GM23248 (cell line): ENCODE data around the gene THYN1. TPM values are rescaled to one million over a fixed set of nuclear protein-coding genes. Genes with fewer than 3 reads are reported as not detected.

Experiments used
- DNase-seq: peaks from one replicate; pipeline ENCODE4 v3.0.0-alpha.2; 2015
- H2AFZ ChIP-seq: fragments of 200-600 bp; sonication (generic); 2 replicates; pipeline ENCODE4 v1.6.1; 2016; ENCODE audit warnings: antibody characterized with exemption
- H3F3A ChIP-seq: fragments of 200-600 bp; sonication (generic); 2 replicates; pipeline ENCODE4 v1.6.1; 2016; ENCODE audit warnings: mild to moderate bottlenecking, antibody characterized with exemption, mixed run types; ENCODE audit not compliant: insufficient read depth
- H3K27ac ChIP-seq: fragments of 200-600 bp; sonication (generic); 2 replicates; pipeline ENCODE4 v1.5.1; 2016; ENCODE audit warnings: mild to moderate bottlenecking
- H3K27me3 ChIP-seq: fragments of 200-600 bp; sonication (generic); replicated peaks from 2 replicates; pipeline ENCODE4 v1.6.1; 2016; ENCODE audit warnings: mild to moderate bottlenecking; ENCODE audit not compliant: insufficient read depth
- H3K36me3 ChIP-seq: fragments of 200-600 bp; sonication (generic); 2 replicates; pipeline ENCODE4 v1.6.1; 2016; ENCODE audit warnings: low read depth, mild to moderate bottlenecking
- H3K4me1 ChIP-seq: fragments of 200-600 bp; sonication (generic); 2 replicates; pipeline ENCODE4 v1.6.1; 2016; ENCODE audit warnings: mild to moderate bottlenecking; ENCODE audit not compliant: insufficient read depth
- H3K4me2 ChIP-seq: fragments of 200-600 bp; sonication (generic); one replicate; pipeline ENCODE4 v1.6.1; 2016; ENCODE audit warnings: mild to moderate bottlenecking; ENCODE audit not compliant: unreplicated experiment
- H3K4me3 ChIP-seq: fragments of 200-600 bp; sonication (generic); 2 replicates; pipeline ENCODE4 v1.5.1; 2016; ENCODE audit warnings: mild to moderate bottlenecking
- H3K79me2 ChIP-seq: fragments of 200-600 bp; sonication (generic); 2 replicates; pipeline ENCODE4 v1.6.1; 2016; ENCODE audit warnings: mild to moderate bottlenecking; ENCODE audit not compliant: insufficient read depth
- H3K9ac ChIP-seq: fragments of 200-600 bp; sonication (generic); 2 replicates; pipeline ENCODE4 v1.6.1; 2016; ENCODE audit warnings: mild to moderate bottlenecking
- H3K9me2 ChIP-seq: fragments of 200-600 bp; sonication (generic); 2 replicates; pipeline ENCODE4 v1.6.1; 2016; ENCODE audit warnings: mixed run types, mild to moderate bottlenecking, moderate library complexity; ENCODE audit not compliant: insufficient read depth
- H3K9me3 ChIP-seq: fragments of 200-600 bp; sonication (generic); one replicate; pipeline ENCODE4 v1.6.1; 2017; ENCODE audit warnings: low read depth
- H4K20me1 ChIP-seq: fragments of 200-600 bp; sonication (generic); 2 replicates; pipeline ENCODE4 v1.6.0; 2016; ENCODE audit not compliant: insufficient read depth
- EZH2 ChIP-seq: fragments of 200-600 bp; sonication (generic); IDR thresholded peaks from 2 replicates; pipeline ENCODE4 v1.6.1; 2018; ENCODE audit warnings: antibody characterized with exemption, mild to moderate bottlenecking; ENCODE audit not compliant: insufficient read depth, poor library complexity, severe bottlenecking
- EZH2phosphoT487 ChIP-seq: fragments of 200-600 bp; sonication (generic); IDR thresholded peaks from 2 replicates; pipeline ENCODE4 v1.6.1; 2018; ENCODE audit warnings: antibody characterized with exemption, moderate library complexity, mild to moderate bottlenecking, low read depth; ENCODE audit not compliant: insufficient read depth
- WGBS, 2 experiments: methylation state at CpG; one replicate each; pipeline ENCODE4 v1.1.6; 2015 to 2017; ENCODE audit warnings: low lambda C conversion rate in 2 of 2, low coverage in 1 of 2; ENCODE audit errors: missing lambda C conversion rate in 2 of 2; 5-methylcytosine and 5-hydroxymethylcytosine counted together
- in situ Hi-C: fragments of 300-500 bp; cut with MboI; formaldehyde crosslinking; loops from 2 replicates; pipeline ENCODE4 v1.15.0; 2020
- polyA plus RNA-seq: library from polyadenylated mRNA; unstranded; fragments of >200 nt; fragmentation: Nextera tagmentation; extraction: Ambion mirVana; gene quantifications from 2 replicates; pipeline ENCODE4 v1.2.1, GENCODE V29; 2016
- total RNA-seq: library from RNA; depleted of rRNA; stranded (reverse); fragments of >200 nt; shearing (Covaris generic); gene quantifications from 2 replicates; pipeline ENCODE4 v1.2.3, GENCODE V29; 2014

Gene THYN1
- total and polyA plus RNA-seq, 2 experiments from 2014 or later, result 25.6 to 49.8 TPM

DNA sequence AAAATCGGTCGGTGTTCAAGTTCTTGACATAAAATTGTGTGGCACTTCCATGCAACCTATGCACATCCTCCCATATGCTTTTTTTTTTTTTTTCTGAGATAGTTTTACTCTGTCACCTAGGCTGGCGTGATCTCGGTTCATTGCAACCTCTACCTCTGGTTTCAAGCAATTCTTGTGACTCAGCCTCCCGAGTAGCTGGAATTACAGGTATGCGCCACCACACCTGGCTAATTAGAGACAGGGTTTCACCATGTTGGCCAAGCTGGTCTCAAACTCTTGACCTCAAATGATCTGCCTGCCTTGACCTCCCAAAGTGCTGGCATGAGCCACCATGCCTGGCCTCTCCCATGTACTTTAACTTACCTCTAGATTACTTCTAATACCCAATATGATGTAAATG lies 38.0 kb upstream of the THYN1 start:
- H3K9me2 ChIP-seq, result no peaks in the 10 kb centered on the region
- TF ChIP-seq EZH2 (no peak), EZH2phosphoT487 (no peak)
- H3K36me3 ChIP-seq, result no peaks in the 10 kb centered on the region
- no peak overlapping the region for H2AFZ ChIP-seq
- no peak overlapping the region for H3K4me3 ChIP-seq
- no peaks in the 10 kb centered on the region for H3K9me3 ChIP-seq
- no peaks in the 10 kb centered on the region for H3K4me1 ChIP-seq
- no peaks in the 10 kb centered on the region for H3K79me2 ChIP-seq
- peaks cover 21% of the 10 kb centered on the region; the same call in 1 of the 2 replicates for H3K27me3 ChIP-seq
- H4K20me1 ChIP-seq, result no peaks in the 10 kb centered on the region
- H3F3A ChIP-seq, result no peaks in the 10 kb centered on the region
- no peak for DNase-seq
- in situ Hi-C loops, result no loop called here
- WGBS, 2 experiments, result 36 to 44% methylated on average over 6 of the region's 6 CpGs
- H3K9ac ChIP-seq, result no peak overlapping the region
- no peak overlapping the region for H3K4me2 ChIP-seq
- H3K27ac ChIP-seq, result no peak overlapping the region

DNA sequence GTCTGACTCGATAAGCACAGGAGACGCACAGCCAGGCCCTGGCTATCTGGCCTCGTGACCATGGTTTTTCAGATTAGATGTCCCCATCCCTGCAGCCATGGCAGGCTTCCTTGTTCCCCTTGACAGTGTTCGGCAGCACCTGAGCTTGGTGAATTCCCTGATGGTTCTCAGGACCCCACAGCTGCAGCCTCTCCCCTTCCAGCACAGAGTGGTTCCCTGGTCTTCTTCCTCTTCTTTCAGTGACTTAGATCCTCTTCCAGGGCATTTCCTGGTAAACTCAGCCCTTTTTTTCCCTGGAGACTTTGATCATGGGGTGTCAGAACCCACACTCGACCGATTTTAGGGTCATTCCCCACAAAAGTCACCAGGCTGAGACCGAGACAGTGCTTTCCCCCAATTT lies 37.5 kb upstream of the THYN1 start:
- H3K4me1 ChIP-seq, result no peaks in the 10 kb centered on the region
- H3K4me3 ChIP-seq, result no peak overlapping the region
- no peak overlapping the region for H2AFZ ChIP-seq
- DNase-seq, result no peak
- TF ChIP-seq EZH2phosphoT487 (no peak), EZH2 (no peak)
- H3K79me2 ChIP-seq, result no peaks in the 10 kb centered on the region
- no peak overlapping the region for H3K27ac ChIP-seq
- peaks cover 21% of the 10 kb centered on the region; the same call in 1 of the 2 replicates for H3K27me3 ChIP-seq
- H3F3A ChIP-seq, result no peaks in the 10 kb centered on the region
- in situ Hi-C loops, result no loop called here
- H3K9ac ChIP-seq, result no peak overlapping the region
- no peak overlapping the region for H3K4me2 ChIP-seq
- no peaks in the 10 kb centered on the region for H3K9me2 ChIP-seq
- H3K36me3 ChIP-seq, result no peaks in the 10 kb centered on the region
- WGBS, 2 experiments, result 39 to 45% methylated on average over 7 of the region's 7 CpGs
- H4K20me1 ChIP-seq, result no peaks in the 10 kb centered on the region
- H3K9me3 ChIP-seq, result no peaks in the 10 kb centered on the region

DNA sequence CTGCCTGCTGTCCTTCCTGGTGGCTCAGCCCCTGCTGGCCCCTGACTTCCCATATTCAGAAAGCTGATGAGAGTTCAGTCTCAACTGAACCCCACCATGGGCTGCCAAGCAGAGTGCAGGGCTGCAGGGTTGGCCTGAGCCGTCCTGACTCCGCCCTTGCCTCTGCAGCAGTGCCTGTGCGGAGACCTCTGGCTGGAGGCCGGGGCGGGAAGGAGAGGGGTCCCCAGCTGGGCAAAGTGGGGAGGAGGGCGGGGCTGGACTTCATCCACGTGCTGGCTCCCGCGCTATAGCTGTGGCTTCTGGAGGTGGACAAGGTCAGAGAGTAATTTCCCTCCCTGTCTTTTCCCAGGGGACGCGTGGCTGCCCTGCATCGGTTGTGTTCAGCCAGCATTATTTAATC lies 36.6 kb upstream of the THYN1 start:
- in situ Hi-C loops, result no loop called here
- H3K27me3 ChIP-seq, result peaks cover 19% of the 10 kb centered on the region; the same call in 1 of the 2 replicates
- DNase-seq, result no peak

DNA sequence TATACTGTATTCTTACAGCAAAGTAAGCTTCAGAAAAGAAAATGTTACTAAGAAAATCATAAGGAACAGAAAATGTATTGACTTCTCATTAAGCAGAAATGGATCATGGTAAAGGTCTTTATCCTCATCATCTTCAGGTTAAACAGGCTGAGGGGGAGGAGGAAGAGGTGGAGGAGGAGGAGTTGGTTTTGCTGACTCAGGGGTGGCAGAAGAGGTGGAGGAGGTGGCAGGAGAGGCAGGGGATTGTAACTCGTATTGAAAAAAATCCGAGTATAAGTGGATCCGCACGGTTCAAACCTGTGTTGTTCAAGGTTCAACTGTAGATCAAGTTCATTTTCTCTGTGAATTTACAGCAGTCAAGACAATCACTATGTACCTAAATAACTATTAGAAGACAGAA lies 36.0 kb upstream of the THYN1 start:
- H3K4me1 ChIP-seq, result no peaks in the 10 kb centered on the region
- H3K4me3 ChIP-seq, result no peak overlapping the region
- no peaks in the 10 kb centered on the region for H3K9me2 ChIP-seq
- H4K20me1 ChIP-seq, result no peaks in the 10 kb centered on the region
- TF ChIP-seq EZH2phosphoT487 (no peak), EZH2 (no peak)
- no peak overlapping the region for H2AFZ ChIP-seq
- no peaks in the 10 kb centered on the region for H3K9me3 ChIP-seq
- DNase-seq, result no peak
- no peak overlapping the region for H3K9ac ChIP-seq
- 73 to 77% methylated on average over 4 of the region's 4 CpGs for WGBS, 2 experiments
- H3F3A ChIP-seq, result no peaks in the 10 kb centered on the region
- no peaks in the 10 kb centered on the region for H3K79me2 ChIP-seq
- no peaks in the 10 kb centered on the region for H3K36me3 ChIP-seq
- in situ Hi-C loops, result no loop called here
- H3K4me2 ChIP-seq, result no peak overlapping the region
- H3K27me3 ChIP-seq, result peaks cover 13% of the 10 kb centered on the region; the same call in 1 of the 2 replicates
- H3K27ac ChIP-seq, result no peak overlapping the region

More for the DNA sequence above, 36.6 kb upstream of the THYN1 start:
- Histone ChIP-seq H3K4me1 (no peaks in the 10 kb centered on the region), H4K20me1 (no peaks in the 10 kb centered on the region), H3K27ac (no peak overlapping the region), H3K9me2 (no peaks in the 10 kb centered on the region), H3K9ac (no peak overlapping the region), H3K4me2 (no peak overlapping the region), H3K9me3 (no peaks in the 10 kb centered on the region), H3F3A (no peaks in the 10 kb centered on the region), H3K4me3 (no peak overlapping the region), H3K79me2 (no peaks in the 10 kb centered on the region), H3K36me3 (no peaks in the 10 kb centered on the region), H2AFZ (no peak overlapping the region)
- WGBS, 2 experiments, result 6 to 10% methylated on average over 10 to 12 of the region's 12 CpGs
- TF ChIP-seq EZH2 (no peak), EZH2phosphoT487 (no peak)

DNA sequence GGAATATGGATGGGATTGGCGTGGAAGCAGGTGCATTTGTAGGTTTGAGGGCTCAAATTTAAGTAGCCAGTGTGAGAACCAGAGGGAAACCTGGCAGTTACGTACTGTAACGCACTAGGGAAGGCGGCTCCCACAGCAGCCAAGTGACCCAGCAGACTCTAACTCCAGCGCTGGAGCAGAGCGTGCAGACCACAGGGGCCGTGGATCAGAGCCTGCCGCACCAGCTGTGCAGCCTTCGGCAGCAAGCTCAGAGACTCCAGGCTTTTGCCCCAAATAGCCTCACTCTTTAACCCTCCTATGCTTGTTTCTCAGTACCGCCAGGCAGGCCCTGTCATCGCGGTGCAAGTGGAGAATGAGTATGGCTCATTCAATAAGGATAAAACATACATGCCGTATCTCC lies 35.3 kb upstream of the THYN1 start:
- Histone ChIP-seq H4K20me1 (no peaks in the 10 kb centered on the region), H3K36me3 (no peaks in the 10 kb centered on the region), H3K9me3 (no peaks in the 10 kb centered on the region), H3K79me2 (no peaks in the 10 kb centered on the region), H3K4me3 (no peak overlapping the region), H3F3A (no peaks in the 10 kb centered on the region), H2AFZ (no peak overlapping the region), H3K27ac (no peak overlapping the region), H3K27me3 (peaks cover 12% of the 10 kb centered on the region; the same call in 1 of the 2 replicates), H3K9ac (no peak overlapping the region), H3K4me1 (no peaks in the 10 kb centered on the region), H3K9me2 (no peaks in the 10 kb centered on the region), H3K4me2 (no peak overlapping the region)
- in situ Hi-C loops, result no loop called here
- no peak for DNase-seq
- TF ChIP-seq EZH2, result no peak
- TF ChIP-seq EZH2phosphoT487, result no peak
- 66 to 69% methylated on average over 13 of the region's 13 CpGs for WGBS, 2 experiments
